H9 (cell line): Measurements from ENCODE around the gene GRID1. TPM values are rescaled to one million over a fixed set of nuclear protein-coding genes. Genes with fewer than 3 reads are reported as not detected.
A peak's percentile ranks its signal among the peaks of the same experiment; 100 is the strongest.

Experiments
- DNase-seq: peaks from one replicate; pipeline ENCODE4 v3.0.0-alpha.2; 2017
- H2AFZ ChIP-seq: one replicate; pipeline ENCODE4 v1.6.1; 2013; ENCODE audit warnings: mild to moderate bottlenecking, low read length, control low read depth, moderate library complexity
- H2AK5ac ChIP-seq: 2 replicates; pipeline ENCODE4 v1.6.1; 2013; ENCODE audit warnings: low read length, control low read depth, mixed read lengths; ENCODE audit not compliant: insufficient read length
- H2BK120ac ChIP-seq: one replicate; pipeline ENCODE4 v1.6.1; 2013; ENCODE audit warnings: low read depth, mild to moderate bottlenecking, low read length, control low read depth, inconsistent platforms; ENCODE audit not compliant: poor library complexity, severe bottlenecking
- H2BK12ac ChIP-seq: 2 replicates; pipeline ENCODE4 v1.6.1; 2013; ENCODE audit warnings: low read length, control low read depth, mixed read lengths, low read depth; ENCODE audit not compliant: insufficient read length
- H2BK15ac ChIP-seq: 2 replicates; pipeline ENCODE4 v1.6.1; 2013; ENCODE audit warnings: low read depth, low read length, control low read depth
- H2BK20ac ChIP-seq: one replicate; pipeline ENCODE4 v1.6.1; 2013; ENCODE audit warnings: low read depth, mild to moderate bottlenecking, low read length, control low read depth, inconsistent platforms; ENCODE audit not compliant: poor library complexity, severe bottlenecking
- H2BK5ac ChIP-seq: 2 replicates; pipeline ENCODE4 v1.6.1; 2013; ENCODE audit warnings: low read length, control low read depth, mixed read lengths; ENCODE audit not compliant: insufficient read length
- H3K14ac ChIP-seq: 2 replicates; pipeline ENCODE4 v1.6.1; 2013; ENCODE audit warnings: low read length, control low read depth; ENCODE audit not compliant: insufficient read depth
- H3K18ac ChIP-seq: 2 replicates; pipeline ENCODE4 v1.6.1; 2013; ENCODE audit warnings: low read depth, mild to moderate bottlenecking, mixed read lengths, low read length, control low read depth; ENCODE audit not compliant: insufficient read length
- H3K23ac ChIP-seq: 2 replicates; pipeline ENCODE4 v1.6.1; 2013; ENCODE audit warnings: low read length, control low read depth, mixed read lengths, low read depth; ENCODE audit not compliant: insufficient read length
- H3K23me2 ChIP-seq: 2 replicates; pipeline ENCODE4 v1.6.1; 2013; ENCODE audit warnings: low read depth, mild to moderate bottlenecking, mixed read lengths, low read length, control low read depth; ENCODE audit not compliant: insufficient read length, poor library complexity, severe bottlenecking
- H3K27ac ChIP-seq: 2 replicates; pipeline ENCODE4 v1.5.1; 2013; ENCODE audit warnings: low read length, control low read depth, mixed read lengths, low read depth; ENCODE audit not compliant: insufficient read length
- H3K27me3 ChIP-seq: 2 replicates; pipeline ENCODE4 v1.6.1; 2013; ENCODE audit warnings: low read length, control low read depth, inconsistent platforms; ENCODE audit not compliant: insufficient read depth
- H3K4ac ChIP-seq: 2 replicates; pipeline ENCODE4 v1.6.1; 2013; ENCODE audit warnings: low read depth, mild to moderate bottlenecking, control low read depth, inconsistent platforms, low read length, moderate library complexity
- H3K4me1 ChIP-seq: 2 replicates; pipeline ENCODE4 v1.6.1; 2013; ENCODE audit warnings: low read length, control low read depth, inconsistent platforms; ENCODE audit not compliant: insufficient read depth
- H3K4me2 ChIP-seq: 2 replicates; pipeline ENCODE4 v1.6.1; 2013; ENCODE audit warnings: low read length, control low read depth, mixed read lengths; ENCODE audit not compliant: insufficient read length, insufficient read depth
- H3K56ac ChIP-seq: 2 replicates; pipeline ENCODE4 v1.6.1; 2013; ENCODE audit warnings: low read depth, mild to moderate bottlenecking, mixed read lengths, low read length, control low read depth; ENCODE audit not compliant: insufficient read length
- H3K79me1 ChIP-seq: 2 replicates; pipeline ENCODE4 v1.6.1; 2013; ENCODE audit warnings: low read depth, mild to moderate bottlenecking, moderate library complexity, low read length, control low read depth, inconsistent platforms; ENCODE audit not compliant: insufficient read depth, poor library complexity, severe bottlenecking
- H3K79me2 ChIP-seq: 2 replicates; pipeline ENCODE4 v1.6.1; 2013; ENCODE audit warnings: low read length, control low read depth, inconsistent platforms; ENCODE audit not compliant: insufficient read depth
- H3K9ac ChIP-seq: 2 replicates; pipeline ENCODE4 v1.6.1; 2013; ENCODE audit warnings: low read length, control low read depth, mixed read lengths; ENCODE audit not compliant: insufficient read length; ENCODE audit errors: extremely low read depth
- H3K9me3 ChIP-seq: one replicate; pipeline ENCODE4 v1.6.1; 2013; ENCODE audit warnings: low read depth, low read length, inconsistent platforms; ENCODE audit not compliant: control insufficient read depth
- H3T11ph ChIP-seq: one replicate; pipeline ENCODE4 v1.6.1; 2013; ENCODE audit warnings: mild to moderate bottlenecking, low read length, control low read depth, inconsistent platforms
- H4K20me1 ChIP-seq: one replicate; pipeline ENCODE4 v1.6.1; 2013; ENCODE audit not compliant: control insufficient read depth, insufficient read length, insufficient read depth
- H4K5ac ChIP-seq: 2 replicates; pipeline ENCODE4 v1.6.1; 2013; ENCODE audit warnings: low read depth, mild to moderate bottlenecking, mixed read lengths, low read length, control low read depth; ENCODE audit not compliant: insufficient read length
- H4K8ac ChIP-seq: replicated peaks from 2 replicates; pipeline ENCODE4 v1.6.1; 2013; ENCODE audit warnings: low read length, control low read depth, mixed read lengths, low read depth; ENCODE audit not compliant: insufficient read length
- H4K91ac ChIP-seq: 2 replicates; pipeline ENCODE4 v1.6.1; 2013; ENCODE audit warnings: low read depth, mild to moderate bottlenecking, moderate library complexity, mixed read lengths, low read length, control low read depth; ENCODE audit not compliant: insufficient read length
- H3K27ac Mint-ChIP-seq, 3 experiments: 2 replicates in 2 of 3; 3 replicates in 1 of 3; pipeline ENCODE4 v1.8.0; 2020 to 2021; ENCODE audit warnings: mixed read lengths in 3 of 3, mild to moderate bottlenecking in 1 of 3, moderate library complexity in 1 of 3
- H3K27me3 Mint-ChIP-seq: 2 replicates; pipeline ENCODE4 v1.8.0; 2021; ENCODE audit warnings: low read depth, mild to moderate bottlenecking, moderate library complexity, mixed read lengths
- H3K36me3 Mint-ChIP-seq, 3 experiments: 2 replicates in 2 of 3; 3 replicates in 1 of 3; pipeline ENCODE4 v1.8.0; 2020 to 2021; ENCODE audit warnings: low read depth in 3 of 3, mixed read lengths in 3 of 3; ENCODE audit not compliant: insufficient read depth in 1 of 3
- H3K4me1 Mint-ChIP-seq, 2 experiments: 2 replicates each; pipeline ENCODE4 v1.8.0; 2020; ENCODE audit warnings: mixed read lengths in 2 of 2
- H3K4me3 Mint-ChIP-seq, 2 experiments: 2 replicates in 1 of 2; 3 replicates in 1 of 2; pipeline ENCODE4 v1.8.0; 2020 to 2021; ENCODE audit warnings: mild to moderate bottlenecking in 2 of 2, mixed read lengths in 2 of 2, moderate library complexity in 1 of 2
- H3K9me3 Mint-ChIP-seq, 2 experiments: 2 replicates in 1 of 2; 3 replicates in 1 of 2; pipeline ENCODE4 v1.8.0; 2020; ENCODE audit warnings: mild to moderate bottlenecking in 2 of 2, mixed read lengths in 2 of 2, moderate library complexity in 1 of 2
- CTCF ChIP-seq: fragments of 200-600 bp; sonication (generic); conservative IDR thresholded peaks from 3 replicates; pipeline ENCODE4 v1.8.0; 2021; ENCODE audit warnings: antibody characterized with exemption, mild to moderate bottlenecking
- WGBS: extraction: QIAGEN DNeasy Blood & Tissue Kit; methylation state at CpG from one replicate; pipeline ENCODE4 v1.1.7; 2013; ENCODE audit warnings: missing lambda C conversion rate, low lambda C conversion rate, mixed read lengths; ENCODE audit not compliant: insufficient read length; ENCODE audit errors: extremely low coverage; 5-methylcytosine and 5-hydroxymethylcytosine counted together
- total RNA-seq: library from RNA; stranded (reverse); gene quantifications from 2 replicates; pipeline ENCODE4 v1.2.1, GENCODE V29; 2021

Gene GRID1
- total RNA-seq, 1 experiment from 2014 or later = 0.35 TPM

DNA sequence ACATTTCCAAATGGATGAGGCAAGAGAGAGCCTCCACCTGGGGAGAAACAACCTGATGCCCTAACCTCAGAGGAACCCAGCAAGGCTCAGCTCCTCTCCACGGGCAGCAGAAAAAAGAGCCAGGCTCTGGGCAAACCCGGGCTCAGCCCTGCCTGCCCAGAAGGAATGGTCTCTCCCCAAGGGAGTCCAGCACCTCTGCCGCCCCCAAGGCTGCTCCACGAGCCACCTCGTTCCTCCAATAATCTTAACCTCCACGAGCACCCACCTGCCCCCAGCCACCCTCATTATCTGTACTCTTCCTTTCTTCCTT is 154.2 kb downstream of the GRID1 start:
- Histone ChIP-seq H2BK5ac (no peak overlapping the region), H2AK5ac (no peak overlapping the region), H3K23me2 (no peaks in the 10 kb centered on the region), H2BK20ac (no peak overlapping the region), H3K9me3 (no peaks in the 10 kb centered on the region), H2BK120ac (no peak overlapping the region), H3T11ph (no peak overlapping the region), H2AFZ (no peak overlapping the region), H3K14ac (no peak overlapping the region), H3K79me2 (no peaks in the 10 kb centered on the region), H4K8ac (no peak overlapping the region), H3K4me1 (no peaks in the 10 kb centered on the region), H3K27me3 (no peaks in the 10 kb centered on the region), H4K5ac (no peak overlapping the region), H3K9ac (no peak overlapping the region), H3K23ac (no peak overlapping the region), H3K18ac (no peak overlapping the region), H3K79me1 (no peaks in the 10 kb centered on the region), H3K4me2 (no peak overlapping the region), H3K56ac (no peak overlapping the region), H2BK12ac (no peak overlapping the region), H4K20me1 (no peaks in the 10 kb centered on the region), H3K27ac (no peak overlapping the region), H2BK15ac (no peak overlapping the region), H3K4ac (no peak overlapping the region), H4K91ac (no peak overlapping the region)
- H3K36me3 Mint-ChIP-seq = no peaks in the 10 kb centered on the region; a peak in 1 of 7 replicates
- DNase-seq = no peak
- peaks cover 9% of the 10 kb centered on the region for H3K27me3 Mint-ChIP-seq
- no peak for TF ChIP-seq CTCF
- peak overlapping the region in 1 of 3 experiments; percentile 88; a peak in 2 of 7 replicates for H3K27ac Mint-ChIP-seq
- WGBS = no CpG with 5 or more reads among the region's 6 CpGs
- no peaks in the 10 kb centered on the region for H3K9me3 Mint-ChIP-seq
- no peaks in the 10 kb centered on the region; a peak in 1 of 4 replicates for H3K4me1 Mint-ChIP-seq
- H3K4me3 Mint-ChIP-seq = no peak overlapping the region
